Mammary epithelial cell (primary cell): ENCODE results near the gene AUTS2.

Experiments used
- CTCF ChIP-seq, 2 donors: IDR thresholded peaks in 1 of 2; conservative IDR thresholded peaks in 1 of 2; 2 replicates each; pipeline ENCODE4 v1.5.1; 2011 to 2012; ENCODE audit warnings: inconsistent platforms in 2 of 2, low read length in 2 of 2, mild to moderate bottlenecking in 2 of 2, control low read depth in 1 of 2, low read depth in 1 of 2; ENCODE audit not compliant: insufficient read depth in 1 of 2; ENCODE audit errors: extremely low read depth in 1 of 2
- EZH2 ChIP-seq: IDR thresholded peaks from 2 replicates; pipeline ENCODE4 v1.6.1; 2012; ENCODE audit warnings: low read length, inconsistent platforms, borderline replicate concordance

- TF ChIP-seq CTCF (conservative IDR thresholded peaks at IDR 0.05 in 1 of 2, IDR thresholded peaks at IDR 0.05 in 1 of 2; ENCODE audit: extremely low read depth in 1 of 2, insufficient read depth in 1 of 2, low read depth in 1 of 2, low read length in 2 of 2): no peak
- TF ChIP-seq EZH2: no peak
Observed at GRCh38 chr7:70352906-70353305, 754.6 kb downstream of the AUTS2 start.
